Gastrocnemius medialis (tissue), 4 donors: ENCODE results near the gene S100A7. TPM values are rescaled to one million over a fixed set of nuclear protein-coding genes. Genes with fewer than 3 reads are reported as not detected.
A peak's percentile ranks its signal among the peaks of the same experiment; 100 is the strongest.

ENCODE experiments used
- ATAC-seq, 2 donors: fragments of 150-250 bp; one replicate each; pipeline ENCODE4 v1.9.1; 2016
- DNase-seq, 2 donors: peaks; one replicate each; pipeline ENCODE4 v3.0.0-alpha.2; 2019
- H3K27ac ChIP-seq, 4 donors: fragments of 200-600 bp; sonication (generic); 1 replicate in 1 of 4; 2 replicates in 3 of 4; pipeline ENCODE4 v1.5.1; 2016 to 2018; ENCODE audit warnings: mild to moderate bottlenecking in 2 of 4, moderate library complexity in 1 of 4
- H3K27me3 ChIP-seq, 3 donors: fragments of 200-600 bp; sonication (generic) in 2 of 3; 1 replicate in 1 of 3; 2 replicates in 2 of 3; pipeline versions ENCODE4 v1.5.1 to v1.6.0; 2016 to 2019; ENCODE audit warnings: mild to moderate bottlenecking in 1 of 3, moderate library complexity in 1 of 3
- H3K36me3 ChIP-seq, 2 donors: fragments of 200-600 bp; sonication (generic) in 1 of 2; one replicate each; pipeline ENCODE4 v1.5.1; 2017 to 2018
- H3K4me1 ChIP-seq, 2 donors: fragments of 200-600 bp; sonication (generic) in 1 of 2; one replicate each; pipeline ENCODE4 v1.5.1; 2016 to 2017; ENCODE audit warnings: mild to moderate bottlenecking in 2 of 2
- H3K4me3 ChIP-seq, 4 donors: fragments of 200-600 bp; sonication (generic) in 3 of 4; 1 replicate in 1 of 4; 2 replicates in 3 of 4; pipeline ENCODE4 v1.5.1; 2016 to 2019; ENCODE audit warnings: mild to moderate bottlenecking in 2 of 4
- H3K9me3 ChIP-seq, 3 donors: fragments of 200-600 bp; sonication (generic) in 2 of 3; 1 replicate in 1 of 3; 2 replicates in 2 of 3; pipeline ENCODE4 v1.5.1; 2016 to 2019
- CTCF ChIP-seq, 5 experiments: fragments of 450-650 bp in 3 of 5; fragments of 200-600 bp in 2 of 5; sonication (generic) in 2 of 5; IDR thresholded peaks in 4 of 5; conservative IDR thresholded peaks in 1 of 5; 1 replicate in 4 of 5; 2 replicates in 1 of 5; pipeline ENCODE4 v1.5.1; 2016 to 2019; ENCODE audit warnings: antibody characterized with exemption in 5 of 5, mild to moderate bottlenecking in 3 of 5, moderate library complexity in 3 of 5
- POLR2A ChIP-seq, 2 donors: fragments of 450-650 bp; IDR thresholded peaks; one replicate each; pipeline ENCODE4 v1.6.1; 2017; ENCODE audit warnings: antibody characterized with exemption in 2 of 2, mild to moderate bottlenecking in 2 of 2, moderate library complexity in 2 of 2
- in situ Hi-C, 4 donors: fragments of 200-750 bp; cut with MboI; loops; one replicate each; pipeline versions ENCODE4 v1.15.0 to v1.8.0; 2017; ENCODE audit warnings: low sequenced_read_pairs in 4 of 4
- intact Hi-C: fragments of 100-400 bp; cut with DNase I; formaldehyde crosslinking; loops from one replicate; pipeline ENCODE4 v1.15.1; 2023; ENCODE audit warnings: low total_unique reads
- total RNA-seq, 4 donors: library from RNA; depleted of rRNA; stranded (reverse); fragments of >200 nt; gene quantifications; one replicate each; pipeline versions ENCODE4 v1.1.0 to v1.2.3, GENCODE V29; 2016

S100A7 gene
- total RNA-seq, 4 donors from 2014 or later: not detected

- TF ChIP-seq POLR2A (IDR thresholded peaks at IDR 0.05) (no peak), CTCF (IDR thresholded peaks at IDR 0.05 in 4 of 5, conservative IDR thresholded peaks at IDR 0.05 in 1 of 5) (no peak)
- peak overlapping the region; percentile 69 to 78 (median 74) for H3K27ac ChIP-seq
- ATAC-seq: peak; percentile 90 to 91
- peak; percentile 85 to 94 for DNase-seq
- H3K4me3 ChIP-seq: no peak overlapping the region
- no peaks in the 10 kb centered on the region for H3K9me3 ChIP-seq
- intact Hi-C loops (no loop called here), in situ Hi-C loops (loop anchor here in 1 of 4 donors (25.0 kb wide), 1 partner anchor 480 kb away; the partner anchor contains the start of genes JTB, RAB13 and RPS27)
- no peaks in the 10 kb centered on the region for H3K36me3 ChIP-seq
- H3K27me3 ChIP-seq: no peaks in the 10 kb centered on the region
- H3K4me1 ChIP-seq: peaks cover 19 to 26% of the 10 kb centered on the region in 2 donors
These were observed 46.5 kb upstream of the S100A7 start for GRCh38 chr1:153506831-153507413.

- ATAC-seq: no peak
- H3K27ac ChIP-seq: peak overlapping the region; percentile 69 to 78 (median 74)
- DNase-seq: no peak
- H3K9me3 ChIP-seq: no peaks in the 10 kb centered on the region
- intact Hi-C loops (no loop called here), in situ Hi-C loops (loop anchor here in 1 of 4 donors (25.0 kb wide), 1 partner anchor 481 kb away; the partner anchor contains the start of genes JTB, RAB13 and RPS27)
- peaks cover 19 to 26% of the 10 kb centered on the region in 2 donors for H3K4me1 ChIP-seq
- no peaks in the 10 kb centered on the region for H3K27me3 ChIP-seq
- TF ChIP-seq POLR2A (IDR thresholded peaks at IDR 0.05): no peak
- TF ChIP-seq CTCF (IDR thresholded peaks at IDR 0.05 in 4 of 5, conservative IDR thresholded peaks at IDR 0.05 in 1 of 5): no peak
- no peak overlapping the region for H3K4me3 ChIP-seq
- no peaks in the 10 kb centered on the region for H3K36me3 ChIP-seq
These were observed 45.9 kb upstream of the S100A7 start for GRCh38 chr1:153506386-153506785.

- Histone ChIP-seq H3K4me1 (peaks cover 19 to 26% of the 10 kb centered on the region in 2 donors), H3K36me3 (no peaks in the 10 kb centered on the region), H3K27me3 (no peaks in the 10 kb centered on the region), H3K27ac (no peak overlapping the region), H3K4me3 (no peak overlapping the region), H3K9me3 (no peaks in the 10 kb centered on the region)
- intact Hi-C loops (no loop called here), in situ Hi-C loops (loop anchor here in 1 of 4 donors (25.0 kb wide), 1 partner anchor 482 kb away; the partner anchor contains the start of genes JTB, RAB13 and RPS27)
- TF ChIP-seq POLR2A (IDR thresholded peaks at IDR 0.05): no peak
- no peak for TF ChIP-seq CTCF (IDR thresholded peaks at IDR 0.05 in 4 of 5, conservative IDR thresholded peaks at IDR 0.05 in 1 of 5)
- ATAC-seq (no peak), DNase-seq (no peak)
These were observed 45.1 kb upstream of the S100A7 start for GRCh38 chr1:153505576-153505975.

- Histone ChIP-seq H3K36me3 (no peaks in the 10 kb centered on the region), H3K4me3 (no peak overlapping the region), H3K9me3 (no peaks in the 10 kb centered on the region), H3K27me3 (no peaks in the 10 kb centered on the region), H3K4me1 (peaks cover 19 to 26% of the 10 kb centered on the region in 2 donors), H3K27ac (no peak overlapping the region)
- in situ Hi-C loops: loop anchor here in 1 of 4 donors (25.0 kb wide), 1 partner anchor 484 kb away; the partner anchor contains the start of genes JTB, RAB13 and RPS27
- no peak for TF ChIP-seq CTCF (IDR thresholded peaks at IDR 0.05 in 4 of 5, conservative IDR thresholded peaks at IDR 0.05 in 1 of 5)
- TF ChIP-seq POLR2A (IDR thresholded peaks at IDR 0.05): no peak
- DNase-seq (no peak), ATAC-seq (no peak)
- intact Hi-C loops: no loop called here
These were observed 43.3 kb upstream of the S100A7 start for GRCh38 chr1:153503766-153504165.
